Measurements from ENCODE around the gene CRISPLD2.
"Not testable (repeated sequence)": the region's sequence is repeated elsewhere in the genome, so short reads cannot be mapped to it uniquely, and the experiment has no call there.

Gene CRISPLD2

GRCh38 chr16:84830765-84831384 lies 11.1 kb downstream of the CRISPLD2 start:
- no peak for DNase-seq (ENCODE audit: low read depth)
- no peak overlapping the region for H3K4me3 ChIP-seq (ENCODE audit: low read length)
- no peak for TF ChIP-seq CTCF (IDR thresholded peaks at IDR 0.05; ENCODE audit: insufficient read depth, low read depth, low read length, missing control alignments)

- H3K4me3 ChIP-seq (ENCODE audit: low read length); DNase-seq (ENCODE audit: low read depth): not testable (repeated sequence)
Observed at GRCh38 chr16:84831728-84832127, 11.9 kb downstream of the CRISPLD2 start.

- DNase-seq (ENCODE audit: low read depth), result no peak
- no peak for TF ChIP-seq CTCF (IDR thresholded peaks at IDR 0.05; ENCODE audit: insufficient read depth, low read depth, low read length, missing control alignments)
Observed at GRCh38 chr16:84832488-84833143, 12.8 kb downstream of the CRISPLD2 start.

GRCh38 chr16:84833144-84833500 lies 13.3 kb downstream of the CRISPLD2 start:
- H3K4me3 ChIP-seq (ENCODE audit: low read length), result no peak overlapping the region
- no peak for TF ChIP-seq CTCF (IDR thresholded peaks at IDR 0.05; ENCODE audit: insufficient read depth, low read depth, low read length, missing control alignments)
- no peak for DNase-seq (ENCODE audit: low read depth)

More at GRCh38 chr16:84832488-84833143, 12.8 kb downstream of the CRISPLD2 start:
- no peak overlapping the region for H3K4me3 ChIP-seq (ENCODE audit: low read length)

GRCh38 chr16:84833542-84834402 lies 14.0 kb downstream of the CRISPLD2 start:
- DNase-seq (ENCODE audit: low read depth), result no peak
- no peak overlapping the region for H3K4me3 ChIP-seq (ENCODE audit: low read length)
- no peak for TF ChIP-seq CTCF (IDR thresholded peaks at IDR 0.05; ENCODE audit: insufficient read depth, low read depth, low read length, missing control alignments)

GRCh38 chr16:84834403-84834772 lies 14.6 kb downstream of the CRISPLD2 start:
- no peak for TF ChIP-seq CTCF (IDR thresholded peaks at IDR 0.05; ENCODE audit: insufficient read depth, low read depth, low read length, missing control alignments)
- DNase-seq (ENCODE audit: low read depth), result no peak
- H3K4me3 ChIP-seq (ENCODE audit: low read length), result no peak overlapping the region

GRCh38 chr16:84836234-84836647 lies 16.5 kb downstream of the CRISPLD2 start:
- peak; percentile 84 for DNase-seq (ENCODE audit: low read depth)
- H3K4me3 ChIP-seq (ENCODE audit: low read length), result no peak overlapping the region
- TF ChIP-seq CTCF (IDR thresholded peaks at IDR 0.05; ENCODE audit: insufficient read depth, low read depth, low read length, missing control alignments), result no peak

Measured in epithelial cell of esophagus (primary cell).